A673 (cell line): ENCODE results near the gene CTIF. TPM values are rescaled to one million over a fixed set of nuclear protein-coding genes. Genes with fewer than 3 reads are reported as not detected.

Experiments
- BruUV-seq: library from RNA; stranded (reverse); fragments of 400-500 nt; replicated peaks from 2 replicates; lab custom pipeline; 2021; lab: Mats Ljungman, UMichigan
- CTCF ChIA-PET: fragments of 300-600 bp; sonication (Branson Sonifier 250); formaldehyde crosslinking; loops from one replicate; lab custom pipeline; 2022; ENCODE audit warnings: antibody characterized with exemption; lab: Charles Lee
- POLR2A ChIA-PET: fragments of 300-600 bp; sonication (Branson Sonifier 250); formaldehyde crosslinking; loops from one replicate; lab custom pipeline; 2022; ENCODE audit warnings: antibody characterized with exemption; ENCODE audit not compliant: low non-redundant PET; lab: Charles Lee
- DNase-seq: peaks from one replicate; pipeline ENCODE4 v3.0.0-alpha.2; 2015; ENCODE audit warnings: low spot score
- H3K27ac ChIP-seq: fragments of 200-600 bp; sonication (generic); 2 replicates; pipeline ENCODE4 v1.5.1; 2016; ENCODE audit warnings: mixed run types, low read depth, mild to moderate bottlenecking, mixed read lengths, antibody characterized with exemption, low read length; ENCODE audit not compliant: poor library complexity, severe bottlenecking
- H3K27me3 ChIP-seq: fragments of 200-600 bp; sonication (generic); replicated peaks from 2 replicates; pipeline ENCODE4 v1.6.1; 2017; ENCODE audit warnings: mixed run types, low read depth, mild to moderate bottlenecking, mixed read lengths, antibody characterized with exemption, low read length; ENCODE audit not compliant: insufficient read depth, poor library complexity
- H3K36me3 ChIP-seq: fragments of 200-600 bp; sonication (generic); 2 replicates; pipeline ENCODE4 v1.6.1; 2016; ENCODE audit warnings: mixed run types, mild to moderate bottlenecking, mixed read lengths, antibody characterized with exemption, low read length; ENCODE audit not compliant: insufficient read depth, poor library complexity, severe bottlenecking
- H3K4me1 ChIP-seq: fragments of 200-600 bp; sonication (generic); 2 replicates; pipeline ENCODE4 v1.6.1; 2017; ENCODE audit warnings: mixed run types, mild to moderate bottlenecking, mixed read lengths, antibody characterized with exemption, low read length; ENCODE audit not compliant: insufficient read depth, poor library complexity, severe bottlenecking
- H3K4me3 ChIP-seq: fragments of 200-600 bp; sonication (generic); 2 replicates; pipeline ENCODE4 v1.5.1; 2016; ENCODE audit warnings: low read depth, mixed run types, mild to moderate bottlenecking, mixed read lengths, low read length; ENCODE audit not compliant: poor library complexity, severe bottlenecking
- H3K9me3 ChIP-seq: fragments of 200-600 bp; sonication (generic); 2 replicates; pipeline ENCODE4 v1.6.1; 2016; ENCODE audit warnings: mixed run types, low read depth, mild to moderate bottlenecking, mixed read lengths, antibody characterized with exemption, low read length; ENCODE audit not compliant: poor library complexity, severe bottlenecking
- CTCF ChIP-seq: fragments of 300-800, 200-600 bp; sonication (generic); conservative IDR thresholded peaks from 2 replicates; pipeline ENCODE4 v1.5.1; 2017; ENCODE audit warnings: low read depth, mild to moderate bottlenecking, antibody characterized with exemption, low read length, moderate library complexity, mixed read lengths
- EZH2 ChIP-seq: fragments of 200-600 bp; sonication (generic); IDR thresholded peaks from 2 replicates; pipeline ENCODE4 v1.6.1; 2017; ENCODE audit warnings: borderline replicate concordance, low read depth, mild to moderate bottlenecking, mixed read lengths, antibody characterized with exemption, low read length; ENCODE audit not compliant: poor library complexity, severe bottlenecking
- intact Hi-C: fragments of 100-400 bp; cut with micrococcal nuclease; formaldehyde crosslinking; loops from one replicate; pipeline ENCODE4 v1.10.0; 2022; ENCODE audit not compliant: unreplicated experiment
- total RNA-seq: library from RNA; stranded (reverse); gene quantifications from 2 replicates; pipeline ENCODE4 v1.2.3, GENCODE V29; 2021

Gene CTIF
- total RNA-seq, 1 experiment from 2014 or later, result 23.5 TPM

DNA sequence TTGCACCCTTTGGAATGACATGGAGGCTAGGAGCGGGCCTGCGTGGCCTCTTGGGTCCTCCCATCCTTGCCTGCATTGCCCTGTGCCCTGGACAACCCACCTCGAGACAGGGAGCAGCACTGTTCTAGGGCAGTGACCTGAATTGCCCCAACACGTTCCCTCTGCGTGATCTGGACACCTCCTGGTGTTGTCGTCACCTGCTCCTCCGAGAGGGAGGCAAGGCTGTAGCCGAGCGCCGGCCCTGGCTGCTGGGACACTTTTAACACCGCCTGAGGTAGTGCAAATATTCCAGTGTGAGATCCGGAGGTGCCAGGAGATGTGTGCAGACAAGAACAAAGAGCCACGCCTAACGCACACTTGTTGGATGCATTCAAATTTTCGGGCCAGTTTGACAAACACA is 280.4 kb downstream of the CTIF start:
- TF ChIP-seq EZH2 (no peak), CTCF (no peak)
- ChIA-PET CTCF (no interaction called here), POLR2A (no interaction called here)
- Histone ChIP-seq H3K9me3 (peaks cover 8% of the 10 kb centered on the region), H3K4me3 (no peak overlapping the region), H3K36me3 (no peaks in the 10 kb centered on the region), H3K27ac (no peak overlapping the region), H3K4me1 (no peaks in the 10 kb centered on the region), H3K27me3 (no peaks in the 10 kb centered on the region)
- intact Hi-C loops, result no loop called here
- no TSS peak for BruUV-seq
- no peak for DNase-seq

DNA sequence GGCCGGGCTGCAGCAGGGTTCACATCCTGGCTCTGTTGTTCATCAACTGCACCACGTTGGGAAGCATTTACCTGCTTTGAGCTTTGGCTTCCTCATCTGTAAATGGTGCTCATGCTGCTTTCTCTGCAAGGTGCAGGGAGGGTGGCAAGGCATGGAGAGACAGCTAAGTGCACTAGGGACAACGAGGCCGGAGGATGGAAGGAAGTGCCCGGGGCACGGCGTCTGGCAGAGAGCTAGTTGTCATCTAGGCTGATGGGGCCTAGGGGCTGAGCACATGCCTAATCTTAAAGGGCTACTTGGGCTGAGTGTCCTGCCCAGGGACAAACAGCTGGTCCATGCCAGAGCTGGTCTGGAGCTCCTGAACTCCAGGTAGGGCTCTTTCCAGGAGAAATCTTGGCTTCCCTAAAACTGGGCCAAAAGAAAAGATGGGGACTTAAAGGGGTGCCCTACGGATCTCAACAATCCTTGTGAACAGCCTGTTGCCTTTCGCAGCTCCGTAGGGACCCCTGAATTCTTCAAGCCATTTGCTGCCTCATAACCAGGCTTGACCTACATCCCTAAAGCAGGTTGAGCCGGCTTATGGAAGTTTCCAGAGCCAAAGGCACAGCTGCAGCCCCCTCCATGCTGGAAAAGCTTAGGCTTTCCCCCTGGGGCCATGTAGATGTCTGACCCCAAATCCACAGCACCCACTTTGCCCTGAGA is 281.1 kb downstream of the CTIF start:
- BruUV-seq, result no TSS peak
- CTCF ChIA-PET, result no interaction called here
- peaks cover 8% of the 10 kb centered on the region for H3K9me3 ChIP-seq
- no peak overlapping the region for H3K4me3 ChIP-seq
- no peak for DNase-seq
- intact Hi-C loops, result no loop called here
- no peak overlapping the region for H3K27ac ChIP-seq
- no peaks in the 10 kb centered on the region for H3K27me3 ChIP-seq
- H3K4me1 ChIP-seq, result no peaks in the 10 kb centered on the region
- H3K36me3 ChIP-seq, result no peaks in the 10 kb centered on the region
- no peak for TF ChIP-seq CTCF
- TF ChIP-seq EZH2, result no peak
- POLR2A ChIA-PET, result no interaction called here

DNA sequence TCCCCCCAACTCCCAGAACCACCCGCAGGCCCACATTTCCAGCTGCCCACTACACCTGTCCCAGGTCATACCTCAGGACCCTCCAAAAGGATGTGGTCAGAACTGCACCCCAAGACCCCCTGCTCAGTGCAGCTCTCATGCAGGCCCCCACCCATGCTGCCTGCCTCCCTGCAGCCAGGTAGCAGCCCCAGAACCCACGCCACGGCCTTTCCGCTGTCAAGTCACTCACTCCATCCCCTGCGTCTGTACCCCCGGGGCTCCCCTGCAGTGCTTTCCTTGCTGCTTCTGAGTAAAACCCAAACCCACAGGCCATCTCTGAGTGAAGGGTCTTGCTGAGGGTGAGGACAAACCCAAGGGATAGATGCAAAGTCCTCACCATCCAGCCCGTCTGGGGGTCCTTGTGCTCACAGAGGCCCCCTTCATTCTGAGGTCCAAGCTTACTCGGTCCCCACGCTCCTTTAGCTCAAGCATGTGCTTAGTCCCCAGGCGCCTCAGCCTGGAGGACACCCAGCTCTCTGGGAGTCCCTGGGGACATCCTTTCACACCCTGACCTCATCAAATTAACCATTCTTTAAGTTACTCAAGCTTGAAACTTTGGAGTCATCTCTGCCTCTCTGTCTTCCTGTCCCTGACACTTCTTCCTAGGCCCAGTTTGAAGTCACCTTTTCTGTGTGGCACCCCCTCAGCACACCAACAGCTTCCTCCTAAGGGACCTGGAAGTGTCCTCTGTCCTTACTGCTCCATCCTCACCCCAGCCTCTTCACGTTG is 281.8 kb downstream of the CTIF start:
- Histone ChIP-seq H3K27ac (no peak overlapping the region), H3K27me3 (no peaks in the 10 kb centered on the region), H3K9me3 (peaks cover 8% of the 10 kb centered on the region), H3K4me3 (no peak overlapping the region), H3K36me3 (no peaks in the 10 kb centered on the region), H3K4me1 (peaks cover 5% of the 10 kb centered on the region)
- intact Hi-C loops, result no loop called here
- CTCF ChIA-PET, result no interaction called here
- no TSS peak for BruUV-seq
- POLR2A ChIA-PET, result no interaction called here
- DNase-seq, result no peak
- no peak for TF ChIP-seq CTCF
- TF ChIP-seq EZH2, result no peak
